ENCODE data around the gene OR2T6.
"Not testable (repeated sequence)": the region's sequence is repeated elsewhere in the genome, so short reads cannot be mapped to it uniquely, and the experiment has no call there.

The OR2T6 gene

GRCh38 chr1:248436303-248436702 is 60.8 kb downstream of the OR2T6 start:
- DNase-seq; H3K4me2 ChIP-seq (ENCODE audit: insufficient read depth, low read length); H3K4me1 ChIP-seq (ENCODE audit: insufficient read depth, low read length); H3K36me3 ChIP-seq (ENCODE audit: insufficient read depth, low read length); H2AFZ ChIP-seq (ENCODE audit: low read depth, low read length); H3K9ac ChIP-seq (ENCODE audit: low read depth, low read length); H3K9me3 ChIP-seq (ENCODE audit: insufficient read depth, low read length, severe bottlenecking); H3K4me3 ChIP-seq (ENCODE audit: low read depth in 1 of 2, low read length in 2 of 2); H3K27me3 ChIP-seq (ENCODE audit: insufficient read depth, low read length, poor library complexity); ATAC-seq (ENCODE audit: insufficient read depth, low read depth); H4K20me1 ChIP-seq (ENCODE audit: insufficient read depth, low read length); H3K27ac ChIP-seq (ENCODE audit: low read length); H3K79me2 ChIP-seq (ENCODE audit: insufficient read depth, low read length): not testable (repeated sequence)

GRCh38 chr1:248438668-248439067 is 63.1 kb downstream of the OR2T6 start:
- not testable (repeated sequence) for H4K20me1 ChIP-seq (ENCODE audit: insufficient read depth, low read length); H3K4me2 ChIP-seq (ENCODE audit: insufficient read depth, low read length); H3K4me1 ChIP-seq (ENCODE audit: insufficient read depth, low read length); H3K27ac ChIP-seq (ENCODE audit: low read length); DNase-seq; H3K36me3 ChIP-seq (ENCODE audit: insufficient read depth, low read length); H3K9ac ChIP-seq (ENCODE audit: low read depth, low read length); H3K9me3 ChIP-seq (ENCODE audit: insufficient read depth, low read length, severe bottlenecking); H3K27me3 ChIP-seq (ENCODE audit: insufficient read depth, low read length, poor library complexity); H3K4me3 ChIP-seq (ENCODE audit: low read depth in 1 of 2, low read length in 2 of 2); ATAC-seq (ENCODE audit: insufficient read depth, low read depth); H3K79me2 ChIP-seq (ENCODE audit: insufficient read depth, low read length); H2AFZ ChIP-seq (ENCODE audit: low read depth, low read length)

GRCh38 chr1:248439283-248439682 is 63.7 kb downstream of the OR2T6 start:
- H2AFZ ChIP-seq (ENCODE audit: low read depth, low read length); H3K9me3 ChIP-seq (ENCODE audit: insufficient read depth, low read length, severe bottlenecking); H3K4me2 ChIP-seq (ENCODE audit: insufficient read depth, low read length); H3K79me2 ChIP-seq (ENCODE audit: insufficient read depth, low read length); DNase-seq; H3K36me3 ChIP-seq (ENCODE audit: insufficient read depth, low read length); H4K20me1 ChIP-seq (ENCODE audit: insufficient read depth, low read length); H3K27me3 ChIP-seq (ENCODE audit: insufficient read depth, low read length, poor library complexity); H3K27ac ChIP-seq (ENCODE audit: low read length); H3K9ac ChIP-seq (ENCODE audit: low read depth, low read length); H3K4me1 ChIP-seq (ENCODE audit: insufficient read depth, low read length); H3K4me3 ChIP-seq (ENCODE audit: low read depth in 1 of 2, low read length in 2 of 2); ATAC-seq (ENCODE audit: insufficient read depth, low read depth): not testable (repeated sequence)

Data from DND-41 (cell line).